Daoy (cell line): ENCODE data around the gene BRD8. TPM values are rescaled to one million over a fixed set of nuclear protein-coding genes. Genes with fewer than 3 reads are reported as not detected.

Experiments
- DNase-seq: peaks from one replicate; pipeline ENCODE4 v3.0.0-alpha.2; 2015; ENCODE audit warnings: low read depth
- total RNA-seq: library from RNA; depleted of rRNA; stranded (reverse); fragments of >200 nt; shearing (Covaris generic); gene quantifications from 2 replicates; pipeline ENCODE4 v1.2.3, GENCODE V29; 2014; rRNA removed

The BRD8 gene
- total RNA-seq, 1 experiment from 2014 or later, result 56.2 TPM

- DNase-seq, result no peak
These were observed 75.7 kb downstream of the BRD8 start for GRCh38 chr5:138102454-138103318.

GRCh38 chr5:138096997-138097828, 81.2 kb downstream of the BRD8 start:
- peak; percentile 9 for DNase-seq

GRCh38 chr5:138096363-138096762, 82.1 kb downstream of the BRD8 start:
- DNase-seq, result peak; percentile 30

GRCh38 chr5:138095100-138095907, 83.1 kb downstream of the BRD8 start:
- no peak for DNase-seq

- no peak for DNase-seq
These were observed 85.4 kb downstream of the BRD8 start for GRCh38 chr5:138093036-138093435.

GRCh38 chr5:138092301-138092700, 86.1 kb downstream of the BRD8 start:
- DNase-seq, result no peak

GRCh38 chr5:138091685-138092084, 86.7 kb downstream of the BRD8 start:
- DNase-seq, result no peak

Other genes with a start within 250 kb of the BRD8 start
- gene FAM13B, start 145.6 kb downstream of the BRD8 start, total RNA-seq, result 10.3 and 26.8 TPM in 2 replicates
- not detected in 2 replicates for gene WNT8A, start 94.6 kb downstream of the BRD8 start, total RNA-seq
- gene NME5, start 39.2 kb downstream of the BRD8 start, total RNA-seq, result 0.29 TPM in 1 of 2 replicates, not detected in the other
- gene KIF20A, start 482 bp upstream of the BRD8 start, total RNA-seq, result 105 and 106 TPM in 2 replicates
- 44.6 and 46.3 TPM in 2 replicates for gene CDC23, start 34.7 kb upstream of the BRD8 start, total RNA-seq
- not detected in 2 replicates for gene GFRA3, start 96.0 kb upstream of the BRD8 start, total RNA-seq
- 57.4 and 60.2 TPM in 2 replicates for gene CDC25C, start 153.2 kb upstream of the BRD8 start, total RNA-seq
- 19.5 and 24.1 TPM in 2 replicates for gene FAM53C, start 159.6 kb upstream of the BRD8 start, total RNA-seq
- gene KDM3B, start 174.1 kb upstream of the BRD8 start, total RNA-seq, result 34.5 and 34.9 TPM in 2 replicates